Neuronal stem cell (in vitro differentiated cells): ENCODE measurements around the gene GSG1.

Experiments used
- DNase-seq: peaks from one replicate; pipeline ENCODE4 v3.0.0-alpha.2; 2013; ENCODE audit warnings: low spot score
- H2AFZ ChIP-seq: one replicate; pipeline ENCODE4 v1.6.1; 2013; ENCODE audit warnings: mild to moderate bottlenecking, low read length, inconsistent platforms
- H2AK5ac ChIP-seq: 2 replicates; pipeline ENCODE4 v1.6.1; 2013; ENCODE audit warnings: low read depth, mild to moderate bottlenecking, inconsistent platforms, low read length, moderate library complexity, mixed read lengths
- H2BK120ac ChIP-seq: 2 replicates; pipeline ENCODE4 v1.6.1; 2013; ENCODE audit warnings: low read depth, mild to moderate bottlenecking, inconsistent platforms, low read length, moderate library complexity, mixed read lengths
- H2BK12ac ChIP-seq: one replicate; pipeline ENCODE4 v1.6.1; 2013; ENCODE audit warnings: low read length, inconsistent platforms
- H2BK15ac ChIP-seq: 2 replicates; pipeline ENCODE4 v1.6.1; 2013; ENCODE audit warnings: mild to moderate bottlenecking, low read length, inconsistent platforms, mixed read lengths
- H2BK5ac ChIP-seq: one replicate; pipeline ENCODE4 v1.6.1; 2013; ENCODE audit warnings: inconsistent platforms, mild to moderate bottlenecking, low read length, moderate library complexity
- H3K14ac ChIP-seq: one replicate; pipeline ENCODE4 v1.6.1; 2013; ENCODE audit warnings: low read length, inconsistent platforms
- H3K18ac ChIP-seq: 2 replicates; pipeline ENCODE4 v1.6.1; 2013; ENCODE audit warnings: low read length, inconsistent platforms
- H3K23ac ChIP-seq: 2 replicates; pipeline ENCODE4 v1.6.1; 2013; ENCODE audit warnings: low read depth, mild to moderate bottlenecking, mixed read lengths, low read length, inconsistent platforms; ENCODE audit not compliant: poor library complexity
- H3K27ac ChIP-seq: replicated peaks from 3 replicates; pipeline ENCODE4 v1.5.1; 2013; ENCODE audit warnings: low read length, inconsistent platforms
- H3K27me3 ChIP-seq, 3 experiments: 2 replicates each; pipeline ENCODE4 v1.6.1; 2013; ENCODE audit warnings: low read length in 3 of 3, mild to moderate bottlenecking in 2 of 3, inconsistent platforms in 1 of 3, low read depth in 1 of 3, mixed read lengths in 1 of 3, moderate library complexity in 1 of 3; ENCODE audit not compliant: control insufficient read depth in 3 of 3, insufficient read depth in 3 of 3
- H3K36me3 ChIP-seq, 2 donors: replicated peaks in 1 of 2; 2 replicates each; pipeline ENCODE4 v1.6.1; 2013; ENCODE audit warnings: low read length in 2 of 2; ENCODE audit not compliant: control insufficient read depth in 2 of 2, insufficient read depth in 2 of 2
- H3K4ac ChIP-seq: 2 replicates; pipeline ENCODE4 v1.6.1; 2013; ENCODE audit warnings: inconsistent platforms, mild to moderate bottlenecking, low read length, moderate library complexity
- H3K4me1 ChIP-seq, 2 donors: 1 replicate in 1 of 2; 2 replicates in 1 of 2; pipeline ENCODE4 v1.6.1; 2013; ENCODE audit warnings: low read length in 2 of 2, low read depth in 1 of 2; ENCODE audit not compliant: control insufficient read depth in 2 of 2, insufficient read depth in 1 of 2
- H3K4me2 ChIP-seq: one replicate; pipeline ENCODE4 v1.6.1; 2013; ENCODE audit warnings: mild to moderate bottlenecking, low read length, inconsistent platforms; ENCODE audit not compliant: insufficient read depth, poor library complexity, severe bottlenecking
- H3K4me3 ChIP-seq, 2 donors: 2 replicates each; pipeline ENCODE4 v1.5.1; 2013; ENCODE audit warnings: low read length in 2 of 2, mild to moderate bottlenecking in 2 of 2, inconsistent platforms in 1 of 2, moderate library complexity in 1 of 2
- H3K79me1 ChIP-seq: one replicate; pipeline ENCODE4 v1.6.1; 2013; ENCODE audit warnings: low read depth, mild to moderate bottlenecking, inconsistent platforms, low read length, moderate library complexity
- H3K9ac ChIP-seq: one replicate; pipeline ENCODE4 v1.6.1; 2013; ENCODE audit warnings: mild to moderate bottlenecking, low read depth, low read length, inconsistent platforms; ENCODE audit not compliant: poor library complexity
- H3K9me3 ChIP-seq, 2 donors: replicated peaks in 1 of 2; 2 replicates each; pipeline versions ENCODE3 to v1.6.1; 2013; ENCODE audit warnings: low read length in 2 of 2, mild to moderate bottlenecking in 2 of 2, inconsistent platforms in 1 of 2, low read depth in 1 of 2, mixed read lengths in 1 of 2, moderate library complexity in 1 of 2; ENCODE audit not compliant: control insufficient read depth in 2 of 2, insufficient read depth in 1 of 2
- H4K8ac ChIP-seq: one replicate; pipeline ENCODE4 v1.6.1; 2013; ENCODE audit warnings: low read depth, mild to moderate bottlenecking, inconsistent platforms, low read length, moderate library complexity
- H4K91ac ChIP-seq: one replicate; pipeline ENCODE4 v1.6.1; 2013; ENCODE audit warnings: low read length, low read depth, mild to moderate bottlenecking, inconsistent platforms; ENCODE audit not compliant: poor library complexity
- WGBS, 2 donors: extraction: QIAGEN DNeasy Blood & Tissue Kit; methylation state at CpG; one replicate each; pipeline ENCODE4 v1.1.7; 2013; ENCODE audit warnings: missing lambda C conversion rate in 2 of 2, mixed read lengths in 1 of 2; ENCODE audit not compliant: insufficient read length in 2 of 2, insufficient replicate concordance in 1 of 2; ENCODE audit errors: extremely low coverage in 2 of 2; 5-methylcytosine and 5-hydroxymethylcytosine counted together

GSG1 gene

GRCh38 chr12:13120413-13120812 is 16.9 kb upstream of the GSG1 start:
- no peak overlapping the region for H3K4ac ChIP-seq
- H3K9me3 ChIP-seq: no peaks in the 10 kb centered on the region
- no peaks in the 10 kb centered on the region for H3K79me1 ChIP-seq
- H3K23ac ChIP-seq: no peak overlapping the region
- no peak overlapping the region for H2BK5ac ChIP-seq
- H3K4me1 ChIP-seq: peaks cover 16 to 33% of the 10 kb centered on the region in 2 donors
- H3K18ac ChIP-seq: no peak overlapping the region
- no peak overlapping the region for H4K91ac ChIP-seq
- no peak overlapping the region for H2AK5ac ChIP-seq
- DNase-seq: no peak
- H2BK12ac ChIP-seq: no peak overlapping the region
- H3K9ac ChIP-seq: no peak overlapping the region
- no peak overlapping the region for H2BK120ac ChIP-seq
- no peak overlapping the region for H2AFZ ChIP-seq
- H3K4me3 ChIP-seq: no peak overlapping the region
- no peak overlapping the region for H2BK15ac ChIP-seq
- H3K4me2 ChIP-seq: no peak overlapping the region
- no peak overlapping the region for H3K14ac ChIP-seq
- no peaks in the 10 kb centered on the region for H3K36me3 ChIP-seq
- no peak overlapping the region for H3K27ac ChIP-seq
- H4K8ac ChIP-seq: no peak overlapping the region
- WGBS, 2 donors: no CpG with 5 or more reads among the region's 3 CpGs
- H3K27me3 ChIP-seq: no peaks in the 10 kb centered on the region

- Histone ChIP-seq H3K36me3 (no peaks in the 10 kb centered on the region), H3K4me3 (no peak overlapping the region), H3K4me1 (peaks cover 11 to 35% of the 10 kb centered on the region in 2 donors), H3K4ac (no peak overlapping the region), H3K9me3 (no peaks in the 10 kb centered on the region), H3K27ac (no peak overlapping the region), H2AFZ (no peak overlapping the region), H2BK5ac (no peak overlapping the region), H3K23ac (no peak overlapping the region), H4K8ac (no peak overlapping the region), H2AK5ac (no peak overlapping the region), H3K27me3 (no peaks in the 10 kb centered on the region), H3K18ac (no peak overlapping the region), H4K91ac (no peak overlapping the region), H3K79me1 (no peaks in the 10 kb centered on the region), H2BK120ac (no peak overlapping the region), H3K4me2 (no peak overlapping the region), H2BK12ac (no peak overlapping the region), H2BK15ac (no peak overlapping the region), H3K14ac (no peak overlapping the region), H3K9ac (no peak overlapping the region)
- no CpG with 5 or more reads among the region's 2 CpGs for WGBS, 2 donors
- DNase-seq: no peak
Observed at GRCh38 chr12:13119826-13120225, 16.4 kb upstream of the GSG1 start.

GRCh38 chr12:13117029-13117428 is 13.6 kb upstream of the GSG1 start:
- H3K27me3 ChIP-seq: no peaks in the 10 kb centered on the region
- H2BK5ac ChIP-seq: no peak overlapping the region
- H2AFZ ChIP-seq: peak overlapping the region; percentile 55
- no peak overlapping the region for H3K4ac ChIP-seq
- H2BK15ac ChIP-seq: no peak overlapping the region
- peak overlapping the region; percentile 77 for H3K18ac ChIP-seq
- DNase-seq: no peak
- peaks cover 10 to 33% of the 10 kb centered on the region in 2 donors for H3K4me1 ChIP-seq
- no peaks in the 10 kb centered on the region for H3K79me1 ChIP-seq
- no peak overlapping the region for H3K23ac ChIP-seq
- H3K4me3 ChIP-seq: no peak overlapping the region
- no peak overlapping the region for H3K4me2 ChIP-seq
- H2AK5ac ChIP-seq: no peak overlapping the region
- peak overlapping the region; percentile 40 for H2BK120ac ChIP-seq
- H4K8ac ChIP-seq: no peak overlapping the region
- peaks cover under 1 to 6% of the 10 kb centered on the region in 2 donors for H3K9me3 ChIP-seq
- H4K91ac ChIP-seq: no peak overlapping the region
- peak overlapping the region; percentile 87 for H3K27ac ChIP-seq
- H3K14ac ChIP-seq: peak overlapping the region; percentile 43
- no CpG with 5 or more reads among the region's 6 CpGs for WGBS, 2 donors
- peak overlapping the region; percentile 1 for H2BK12ac ChIP-seq
- H3K36me3 ChIP-seq: no peaks in the 10 kb centered on the region
- H3K9ac ChIP-seq: no peak overlapping the region

GRCh38 chr12:13116259-13116658 is 12.8 kb upstream of the GSG1 start:
- Histone ChIP-seq H3K18ac (peak overlapping the region; percentile 9), H2BK12ac (no peak overlapping the region), H4K91ac (no peak overlapping the region), H2BK5ac (no peak overlapping the region), H2AFZ (no peak overlapping the region), H3K27ac (no peak overlapping the region), H3K36me3 (no peaks in the 10 kb centered on the region), H3K79me1 (no peaks in the 10 kb centered on the region), H3K4me3 (no peak overlapping the region), H3K4me1 (peaks cover 10 to 33% of the 10 kb centered on the region in 2 donors), H2BK120ac (peak overlapping the region; percentile 40), H3K9me3 (peaks cover 2 to 10% of the 10 kb centered on the region in 2 donors), H3K23ac (no peak overlapping the region), H3K27me3 (no peaks in the 10 kb centered on the region), H3K14ac (no peak overlapping the region), H2AK5ac (no peak overlapping the region), H3K4me2 (no peak overlapping the region), H3K4ac (no peak overlapping the region), H2BK15ac (no peak overlapping the region), H4K8ac (no peak overlapping the region), H3K9ac (no peak overlapping the region)
- WGBS, 2 donors: no CpG with 5 or more reads among the region's 7 CpGs
- no peak for DNase-seq
